Right atrium auricular region (tissue), 2 donors: ENCODE data around the gene JAK3. TPM values are rescaled to one million over a fixed set of nuclear protein-coding genes. Genes with fewer than 3 reads are reported as not detected.
"Not testable (repeated sequence)": the region's sequence is repeated elsewhere in the genome, so short reads cannot be mapped to it uniquely, and the experiment has no call there.

Source experiments
- DNase-seq: peaks from one replicate; pipeline ENCODE4 v3.0.0-alpha.2; 2019; ENCODE audit warnings: low spot score
- H3K27ac ChIP-seq, 2 donors: fragments of 200-600 bp; sonication (generic); 1 replicate in 1 of 2; 2 replicates in 1 of 2; pipeline ENCODE4 v1.5.1; 2016 to 2019
- H3K27me3 ChIP-seq, 2 donors: fragments of 200-600 bp; sonication (generic); one replicate each; pipeline versions ENCODE4 v1.5.1 to v1.6.0; 2017 to 2019
- H3K36me3 ChIP-seq: fragments of 200-600 bp; sonication (generic); one replicate; pipeline ENCODE4 v1.5.1; 2016
- H3K4me1 ChIP-seq, 2 donors: fragments of 200-600 bp; sonication (generic); one replicate each; pipeline versions ENCODE4 v1.5.1 to v1.6.0; 2017 to 2019
- H3K4me3 ChIP-seq, 2 donors: fragments of 200-600 bp; sonication (generic); 1 replicate in 1 of 2; 2 replicates in 1 of 2; pipeline ENCODE4 v1.5.1; 2017 to 2019; ENCODE audit warnings: mild to moderate bottlenecking in 1 of 2, moderate library complexity in 1 of 2
- H3K9me3 ChIP-seq, 2 donors: fragments of 200-600 bp; sonication (generic); one replicate each; pipeline ENCODE4 v1.5.1; 2019
- CTCF ChIP-seq, 2 donors: fragments of 200-600 bp; sonication (generic); IDR thresholded peaks; one replicate each; pipeline ENCODE4 v1.5.1; 2019; ENCODE audit warnings: antibody characterized with exemption in 2 of 2
- total RNA-seq, 2 donors: library from RNA; depleted of rRNA; stranded (reverse); fragments of >200 nt; gene quantifications; one replicate each; pipeline ENCODE4 v1.1.0, GENCODE V29; 2016

Gene JAK3
- total RNA-seq, 2 donors from 2014 or later: 0.93 to 4.0 TPM

- Histone ChIP-seq H3K4me3 (no peak overlapping the region), H3K36me3 (no peaks in the 10 kb centered on the region), H3K27me3 (no peaks in the 10 kb centered on the region), H3K9me3 (peaks cover 0 to 9% of the 10 kb centered on the region in 2 donors), H3K27ac (no peak overlapping the region), H3K4me1 (no peaks in the 10 kb centered on the region)
- DNase-seq: no peak
- no peak for TF ChIP-seq CTCF (IDR thresholded peaks at IDR 0.05)
Measured at GRCh38 chr19:17807731-17808316, 40.0 kb downstream of the JAK3 start.

- no peaks in the 10 kb centered on the region for H3K27me3 ChIP-seq
- TF ChIP-seq CTCF (IDR thresholded peaks at IDR 0.05): no peak
- no peak for DNase-seq
Measured at GRCh38 chr19:17806945-17807344, 40.8 kb downstream of the JAK3 start.

GRCh38 chr19:17805427-17805826, 42.4 kb downstream of the JAK3 start:
- no peak for TF ChIP-seq CTCF (IDR thresholded peaks at IDR 0.05)
- no peak for DNase-seq
- H3K27ac ChIP-seq: no peak overlapping the region
- no peaks in the 10 kb centered on the region for H3K36me3 ChIP-seq
- no peak overlapping the region for H3K4me3 ChIP-seq
- no peaks in the 10 kb centered on the region for H3K4me1 ChIP-seq
- H3K9me3 ChIP-seq: no peaks in the 10 kb centered on the region
- no peaks in the 10 kb centered on the region for H3K27me3 ChIP-seq

More at GRCh38 chr19:17806945-17807344, 40.8 kb downstream of the JAK3 start:
- H3K27ac ChIP-seq: no peak overlapping the region
- H3K4me3 ChIP-seq: no peak overlapping the region
- no peaks in the 10 kb centered on the region for H3K4me1 ChIP-seq
- H3K9me3 ChIP-seq: peaks cover 0 to 9% of the 10 kb centered on the region in 2 donors
- H3K36me3 ChIP-seq: no peaks in the 10 kb centered on the region

GRCh38 chr19:17803264-17803896, 44.4 kb downstream of the JAK3 start:
- Histone ChIP-seq H3K4me3 (no peak overlapping the region), H3K4me1 (no peaks in the 10 kb centered on the region), H3K27ac (no peak overlapping the region), H3K27me3 (no peaks in the 10 kb centered on the region), H3K9me3 (no peaks in the 10 kb centered on the region), H3K36me3 (no peaks in the 10 kb centered on the region)
- DNase-seq: no peak
- no peak for TF ChIP-seq CTCF (IDR thresholded peaks at IDR 0.05)

GRCh38 chr19:17802137-17802858, 45.5 kb downstream of the JAK3 start:
- Histone ChIP-seq H3K27me3 (no peaks in the 10 kb centered on the region), H3K4me3 (no peak overlapping the region), H3K9me3 (no peaks in the 10 kb centered on the region), H3K36me3 (no peaks in the 10 kb centered on the region), H3K27ac (no peak overlapping the region), H3K4me1 (no peaks in the 10 kb centered on the region)
- TF ChIP-seq CTCF (IDR thresholded peaks at IDR 0.05): no peak
- DNase-seq: no peak

- not testable (repeated sequence) for H3K4me3 ChIP-seq, H3K36me3 ChIP-seq, H3K27ac ChIP-seq, H3K4me1 ChIP-seq, H3K9me3 ChIP-seq, DNase-seq
- H3K27me3 ChIP-seq: peaks cover 6 to 15% of the 10 kb centered on the region in 2 donors
Measured at GRCh38 chr19:17798599-17798998, 49.2 kb downstream of the JAK3 start.
